Natural killer cell (primary cell): ENCODE data around the gene METRN. TPM values are rescaled to one million over a fixed set of nuclear protein-coding genes. Genes with fewer than 3 reads are reported as not detected.

Experiments used
- ATAC-seq, 3 donors: fragments of 150-1000 bp in 2 of 3; fragments of 200-7000 bp in 1 of 3; cut with Tn5 transposase; 1 replicate in 1 of 3; 2 replicates in 2 of 3; pipeline ENCODE4 v1.10.0; 2021; ENCODE audit warnings: mild to moderate bottlenecking in 2 of 3, moderate library complexity in 2 of 3
- DNase-seq, 2 donors: peaks; one replicate each; pipeline versions ENCODE4 v3.0.0 to v3.0.0-alpha.2; 2013 to 2021; ENCODE audit warnings: mixed read lengths in 1 of 2
- H3K27ac ChIP-seq: one replicate; pipeline ENCODE4 v1.5.1; 2013; ENCODE audit warnings: mild to moderate bottlenecking, low read length
- H3K27me3 ChIP-seq: one replicate; pipeline ENCODE4 v1.6.1; 2013; ENCODE audit warnings: low read length; ENCODE audit not compliant: control insufficient read depth, insufficient read depth
- H3K36me3 ChIP-seq: one replicate; pipeline ENCODE4 v1.6.1; 2013; ENCODE audit warnings: low read length; ENCODE audit not compliant: control insufficient read depth, insufficient read depth
- H3K4me1 ChIP-seq: one replicate; pipeline ENCODE4 v1.6.1; 2013; ENCODE audit warnings: low read length; ENCODE audit not compliant: control insufficient read depth, insufficient read depth
- H3K4me3 ChIP-seq: one replicate; pipeline ENCODE4 v1.5.1; 2013; ENCODE audit warnings: low read length
- H3K9me3 ChIP-seq: one replicate; pipeline ENCODE4 v1.6.1; 2013; ENCODE audit warnings: low read length; ENCODE audit not compliant: control insufficient read depth, insufficient read depth
- H3K27ac Mint-ChIP-seq, 2 donors: one replicate each; pipeline ENCODE4 v1.8.0; 2022; ENCODE audit warnings: mild to moderate bottlenecking in 2 of 2, mixed read lengths in 2 of 2, moderate library complexity in 1 of 2
- H3K27me3 Mint-ChIP-seq, 2 donors: one replicate each; pipeline ENCODE4 v1.8.0; 2022; ENCODE audit warnings: low read depth in 2 of 2, mixed read lengths in 2 of 2
- H3K36me3 Mint-ChIP-seq: one replicate; pipeline ENCODE4 v1.8.0; 2022; ENCODE audit warnings: mixed read lengths
- H3K4me1 Mint-ChIP-seq, 2 donors: one replicate each; pipeline ENCODE4 v1.8.0; 2022; ENCODE audit warnings: mixed read lengths in 2 of 2
- H3K4me3 Mint-ChIP-seq: one replicate; pipeline ENCODE4 v1.8.0; 2022; ENCODE audit warnings: mild to moderate bottlenecking, moderate library complexity, mixed read lengths
- H3K9me3 Mint-ChIP-seq, 2 donors: one replicate each; pipeline ENCODE4 v1.8.0; 2022; ENCODE audit warnings: mixed read lengths in 2 of 2
- WGBS: methylation state at CpG from one replicate; pipeline ENCODE4 v1.1.7; 2013; ENCODE audit warnings: missing lambda C conversion rate; ENCODE audit not compliant: insufficient coverage; 5-methylcytosine and 5-hydroxymethylcytosine counted together
- intact Hi-C: fragments of 100-400 bp; cut with micrococcal nuclease; formaldehyde crosslinking; loops from one replicate; pipeline ENCODE4 v1.14.2; 2022
- total RNA-seq, 4 donors: library from RNA; stranded (reverse); fragments of 120-200 nt in 1 of 4; gene quantifications; one replicate each; pipeline versions ENCODE4 v1.2.3 to v1.2.4, GENCODE V29; 2013 to 2022
- TF ChIP-seq, protein P1 (sequence below): fragments of 200-600 bp; IDR thresholded peaks from one replicate; pipeline ENCODE4 v1.8.0; 2022; ENCODE audit warnings: antibody characterized with exemption

METRN gene
- total RNA-seq, 3 donors from 2014 or later (not counting 1 experiment from before 2014, with no cell fraction given), result 11.8 to 16.6 (median 14.3) TPM

DNA sequence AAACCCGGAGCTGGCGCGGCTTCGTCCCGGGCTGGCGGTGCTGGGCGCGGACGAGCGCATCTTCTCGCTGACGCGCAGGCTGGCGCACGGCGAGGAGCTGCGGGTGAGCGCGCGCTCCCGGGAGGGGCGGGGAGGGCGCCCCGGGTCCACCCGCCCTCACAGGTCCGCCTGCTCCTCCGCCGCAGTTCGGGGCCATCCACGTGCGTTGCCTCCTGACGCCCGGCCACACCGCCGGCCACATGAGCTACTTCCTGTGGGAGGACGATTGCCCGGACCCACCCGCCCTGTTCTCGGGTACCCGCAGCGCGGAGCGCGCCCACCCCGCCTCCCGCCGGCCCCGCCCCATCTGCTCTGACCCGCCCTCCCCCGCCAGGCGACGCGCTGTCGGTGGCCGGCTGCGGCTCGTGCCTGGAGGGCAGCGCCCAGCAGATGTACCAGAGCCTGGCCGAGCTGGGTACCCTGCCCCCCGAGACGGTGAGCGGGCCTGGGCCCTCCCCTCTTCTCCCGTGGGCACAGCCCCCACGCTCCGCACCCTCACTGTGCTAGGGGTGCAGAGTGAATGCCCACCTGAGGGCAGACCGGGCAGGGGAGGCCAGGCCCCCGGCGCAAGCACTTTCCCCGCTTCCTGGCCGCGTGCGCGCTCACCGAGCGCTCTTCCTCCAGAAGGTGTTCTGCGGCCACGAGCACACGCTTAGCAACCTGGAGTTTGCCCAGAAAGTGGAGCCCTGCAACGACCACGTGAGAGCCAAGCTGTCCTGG is 13.4 kb downstream of the METRN start:
- H3K36me3 Mint-ChIP-seq, result no peaks in the 10 kb centered on the region
- peak overlapping the region; percentile 32 for H3K4me3 ChIP-seq
- intact Hi-C loops, result no loop called here
- H3K4me1 ChIP-seq, result peaks cover 24% of the 10 kb centered on the region
- TF ChIP-seq, protein P1, sequence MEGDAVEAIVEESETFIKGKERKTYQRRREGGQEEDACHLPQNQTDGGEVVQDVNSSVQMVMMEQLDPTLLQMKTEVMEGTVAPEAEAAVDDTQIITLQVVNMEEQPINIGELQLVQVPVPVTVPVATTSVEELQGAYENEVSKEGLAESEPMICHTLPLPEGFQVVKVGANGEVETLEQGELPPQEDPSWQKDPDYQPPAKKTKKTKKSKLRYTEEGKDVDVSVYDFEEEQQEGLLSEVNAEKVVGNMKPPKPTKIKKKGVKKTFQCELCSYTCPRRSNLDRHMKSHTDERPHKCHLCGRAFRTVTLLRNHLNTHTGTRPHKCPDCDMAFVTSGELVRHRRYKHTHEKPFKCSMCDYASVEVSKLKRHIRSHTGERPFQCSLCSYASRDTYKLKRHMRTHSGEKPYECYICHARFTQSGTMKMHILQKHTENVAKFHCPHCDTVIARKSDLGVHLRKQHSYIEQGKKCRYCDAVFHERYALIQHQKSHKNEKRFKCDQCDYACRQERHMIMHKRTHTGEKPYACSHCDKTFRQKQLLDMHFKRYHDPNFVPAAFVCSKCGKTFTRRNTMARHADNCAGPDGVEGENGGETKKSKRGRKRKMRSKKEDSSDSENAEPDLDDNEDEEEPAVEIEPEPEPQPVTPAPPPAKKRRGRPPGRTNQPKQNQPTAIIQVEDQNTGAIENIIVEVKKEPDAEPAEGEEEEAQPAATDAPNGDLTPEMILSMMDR, result no peak
- peak overlapping the region; percentile 47 for H3K27ac ChIP-seq
- peak; percentile 72 to 89 for DNase-seq
- H3K36me3 ChIP-seq, result peaks cover 5% of the 10 kb centered on the region
- H3K4me3 Mint-ChIP-seq, result peak overlapping the region; percentile 37
- no peak overlapping the region for H3K27ac Mint-ChIP-seq
- WGBS, result under 1% methylated on average over 80 of the region's 80 CpGs
- H3K9me3 Mint-ChIP-seq, result no peaks in the 10 kb centered on the region
- no peaks in the 10 kb centered on the region for H3K9me3 ChIP-seq
- H3K4me1 Mint-ChIP-seq, result peaks cover 0 to 3% of the 10 kb centered on the region in 2 donors
- ATAC-seq, result peak; percentile 74 to 79 (median 79)
- H3K27me3 ChIP-seq, result no peaks in the 10 kb centered on the region
- no peaks in the 10 kb centered on the region for H3K27me3 Mint-ChIP-seq

DNA sequence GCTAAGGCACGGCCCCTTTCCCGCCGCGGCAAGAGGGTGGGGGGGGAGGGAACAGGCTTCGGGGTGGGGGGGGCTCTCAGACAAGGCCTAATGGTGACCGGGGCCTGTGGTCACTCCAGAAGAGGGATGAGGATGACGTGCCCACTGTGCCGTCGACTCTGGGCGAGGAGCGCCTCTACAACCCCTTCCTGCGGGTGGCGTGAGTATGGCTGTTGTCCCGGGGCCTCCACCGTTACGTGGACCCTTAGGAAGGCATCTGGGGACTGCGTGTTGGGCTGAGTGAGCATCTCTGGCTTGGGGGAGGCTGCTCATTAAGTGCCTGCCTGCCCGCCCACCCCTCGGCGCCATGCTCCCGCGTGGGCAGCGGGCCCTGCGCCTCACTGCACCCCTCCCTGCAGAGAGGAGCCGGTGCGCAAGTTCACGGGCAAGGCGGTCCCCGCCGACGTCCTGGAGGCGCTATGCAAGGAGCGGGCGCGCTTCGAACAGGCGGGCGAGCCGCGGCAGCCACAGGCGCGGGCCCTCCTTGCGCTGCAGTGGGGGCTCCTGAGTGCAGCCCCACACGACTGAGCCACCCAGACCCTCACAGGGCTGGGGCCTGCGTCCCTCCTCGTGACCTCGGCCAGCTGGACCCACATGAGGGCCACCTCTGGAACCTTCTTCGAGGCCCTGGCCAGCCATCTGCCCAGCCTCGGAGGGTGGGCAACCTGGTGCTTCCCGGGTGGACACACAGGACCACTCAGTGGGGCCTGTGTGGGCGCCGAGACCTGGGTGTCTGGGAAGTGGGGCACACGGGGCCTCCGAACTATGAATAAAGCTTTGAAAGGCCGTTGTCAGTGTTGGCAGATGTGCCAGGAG is 14.2 kb downstream of the METRN start:
- intact Hi-C loops, result no loop called here
- H3K27ac Mint-ChIP-seq, result no peak overlapping the region
- H3K36me3 Mint-ChIP-seq, result no peaks in the 10 kb centered on the region
- H3K4me3 Mint-ChIP-seq, result peak overlapping the region; percentile 37
- H3K4me1 Mint-ChIP-seq, result peaks cover 0 to 3% of the 10 kb centered on the region in 2 donors
- Histone ChIP-seq H3K4me3 (no peak overlapping the region), H3K27ac (no peak overlapping the region), H3K9me3 (no peaks in the 10 kb centered on the region), H3K4me1 (peaks cover 24% of the 10 kb centered on the region), H3K27me3 (no peaks in the 10 kb centered on the region), H3K36me3 (peaks cover 9% of the 10 kb centered on the region)
- no peaks in the 10 kb centered on the region for H3K27me3 Mint-ChIP-seq
- no peaks in the 10 kb centered on the region for H3K9me3 Mint-ChIP-seq
- 85% methylated on average over 54 of the region's 55 CpGs for WGBS
- TF ChIP-seq, protein P1, result no peak
- DNase-seq (no peak), ATAC-seq (no peak)

DNA sequence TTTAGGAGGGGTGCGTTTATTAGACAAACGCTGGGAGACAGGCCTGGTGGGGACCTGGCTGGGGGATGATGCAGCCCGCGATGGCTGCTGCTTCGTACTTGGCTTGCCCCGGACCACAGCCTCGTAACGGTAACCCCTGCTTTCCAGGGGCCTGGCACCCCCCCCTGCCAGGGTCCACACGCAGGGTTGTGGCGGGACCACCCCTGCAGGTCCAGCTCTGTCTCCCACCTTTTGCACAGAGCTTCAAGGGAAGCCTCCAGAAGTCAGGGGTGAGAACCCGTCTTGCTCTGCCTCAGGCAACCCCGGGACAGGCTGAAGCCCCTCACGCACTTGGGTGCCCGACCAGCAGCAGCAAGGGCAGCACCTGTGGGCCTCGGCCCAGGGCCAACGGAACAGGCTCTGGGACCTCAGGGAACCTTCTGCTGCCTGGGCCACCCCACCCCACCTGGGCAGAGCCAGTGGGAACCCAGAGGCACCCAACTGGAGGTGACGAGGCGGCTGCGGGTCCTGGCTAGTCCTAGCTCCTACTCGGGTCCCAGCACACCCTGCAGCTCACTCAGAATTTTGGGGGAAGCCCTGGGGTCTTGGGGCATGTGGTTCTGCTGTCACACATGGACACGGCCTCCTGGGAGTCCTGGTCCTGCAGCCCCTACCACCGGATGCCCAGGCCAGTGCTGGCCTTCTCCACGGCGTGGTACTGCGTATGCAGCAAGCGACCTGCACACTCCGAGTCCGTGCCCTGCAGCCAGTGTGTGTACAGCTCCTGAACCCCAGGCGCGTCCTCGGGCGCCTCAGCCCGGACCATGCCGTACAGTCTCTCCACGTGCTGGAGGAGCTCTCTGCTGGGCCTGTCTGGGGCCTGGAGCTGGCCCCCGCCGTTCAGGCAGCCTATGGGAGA is 15.1 kb downstream of the METRN start:
- Mint-ChIP-seq H3K27me3 (no peaks in the 10 kb centered on the region), H3K9me3 (no peaks in the 10 kb centered on the region), H3K27ac (no peak overlapping the region), H3K4me3 (no peak overlapping the region), H3K4me1 (peaks cover 0 to 3% of the 10 kb centered on the region in 2 donors), H3K36me3 (no peaks in the 10 kb centered on the region)
- Histone ChIP-seq H3K27me3 (no peaks in the 10 kb centered on the region), H3K27ac (no peak overlapping the region), H3K4me1 (peaks cover 24% of the 10 kb centered on the region), H3K36me3 (peaks cover 12% of the 10 kb centered on the region), H3K4me3 (no peak overlapping the region), H3K9me3 (no peaks in the 10 kb centered on the region)
- 95% methylated on average over 37 of the region's 37 CpGs for WGBS
- TF ChIP-seq, protein P1, result no peak
- intact Hi-C loops, result no loop called here
- DNase-seq, result no peak
- ATAC-seq, result no peak
